ENCODE measurements around the gene MYO10.
"Not testable (repeated sequence)": the region's sequence is repeated elsewhere in the genome, so short reads cannot be mapped to it uniquely, and the experiment has no call there.

Gene MYO10

GRCh38 chr5:16886793-16887345 is 49.2 kb downstream of the MYO10 start:
- DNase-seq (ENCODE audit: low spot score): no peak

- DNase-seq (ENCODE audit: low spot score): no peak
These were observed 49.7 kb downstream of the MYO10 start for GRCh38 chr5:16886366-16886736.

GRCh38 chr5:16885635-16886365 is 50.3 kb downstream of the MYO10 start:
- DNase-seq (ENCODE audit: low spot score): no peak

- no peak for DNase-seq (ENCODE audit: low spot score)
These were observed 51.5 kb downstream of the MYO10 start for GRCh38 chr5:16884595-16884994.

- no peak for DNase-seq (ENCODE audit: low spot score)
These were observed 52.3 kb downstream of the MYO10 start for GRCh38 chr5:16883806-16884205.

- DNase-seq (ENCODE audit: low spot score): no peak
These were observed 52.9 kb downstream of the MYO10 start for GRCh38 chr5:16883176-16883575.

GRCh38 chr5:16881251-16881650 is 54.8 kb downstream of the MYO10 start:
- DNase-seq (ENCODE audit: low spot score): no peak

- DNase-seq (ENCODE audit: low spot score): no peak
These were observed 55.5 kb downstream of the MYO10 start for GRCh38 chr5:16880547-16880946.

- DNase-seq (ENCODE audit: low spot score): no peak
These were observed 56.4 kb downstream of the MYO10 start for GRCh38 chr5:16879650-16880049.

- DNase-seq (ENCODE audit: low spot score): no peak
These were observed 56.9 kb downstream of the MYO10 start for GRCh38 chr5:16879191-16879590.

GRCh38 chr5:16877267-16877935 is 58.7 kb downstream of the MYO10 start:
- no peak for DNase-seq (ENCODE audit: low spot score)

GRCh38 chr5:16874424-16874823 is 61.7 kb downstream of the MYO10 start:
- not testable (repeated sequence) for DNase-seq (ENCODE audit: low spot score)

- DNase-seq (ENCODE audit: low spot score): no peak
These were observed 64.2 kb downstream of the MYO10 start for GRCh38 chr5:16871746-16872339.

GRCh38 chr5:16870878-16871277 is 65.2 kb downstream of the MYO10 start:
- no peak for DNase-seq (ENCODE audit: low spot score)

GRCh38 chr5:16869821-16870796 is 66.0 kb downstream of the MYO10 start:
- DNase-seq (ENCODE audit: low spot score): no peak

- DNase-seq (ENCODE audit: low spot score): no peak
These were observed 68.5 kb downstream of the MYO10 start for GRCh38 chr5:16867577-16867953.

GRCh38 chr5:16866795-16867576 is 69.1 kb downstream of the MYO10 start:
- no peak for DNase-seq (ENCODE audit: low spot score)

GRCh38 chr5:16866273-16866672 is 69.8 kb downstream of the MYO10 start:
- no peak for DNase-seq (ENCODE audit: low spot score)

GRCh38 chr5:16865151-16865550 is 70.9 kb downstream of the MYO10 start:
- DNase-seq (ENCODE audit: low spot score): no peak

GRCh38 chr5:16864631-16865131 is 71.4 kb downstream of the MYO10 start:
- no peak for DNase-seq (ENCODE audit: low spot score)

- DNase-seq (ENCODE audit: low spot score): no peak
These were observed 72.6 kb downstream of the MYO10 start for GRCh38 chr5:16863469-16863946.
